HL-60/S4 treated with retinoic acid at 250 ng/mL for 4 days and 3 days (cell line): Measurements from ENCODE around the gene ANKRD27.

ENCODE experiments used
- in situ Hi-C: fragments of 300-500 bp; cut with MboI; formaldehyde crosslinking; loops from 2 replicates; pipeline ENCODE4 v1.7.0; 2022; ENCODE audit warnings: low sequenced_read_pairs

ANKRD27 gene

DNA sequence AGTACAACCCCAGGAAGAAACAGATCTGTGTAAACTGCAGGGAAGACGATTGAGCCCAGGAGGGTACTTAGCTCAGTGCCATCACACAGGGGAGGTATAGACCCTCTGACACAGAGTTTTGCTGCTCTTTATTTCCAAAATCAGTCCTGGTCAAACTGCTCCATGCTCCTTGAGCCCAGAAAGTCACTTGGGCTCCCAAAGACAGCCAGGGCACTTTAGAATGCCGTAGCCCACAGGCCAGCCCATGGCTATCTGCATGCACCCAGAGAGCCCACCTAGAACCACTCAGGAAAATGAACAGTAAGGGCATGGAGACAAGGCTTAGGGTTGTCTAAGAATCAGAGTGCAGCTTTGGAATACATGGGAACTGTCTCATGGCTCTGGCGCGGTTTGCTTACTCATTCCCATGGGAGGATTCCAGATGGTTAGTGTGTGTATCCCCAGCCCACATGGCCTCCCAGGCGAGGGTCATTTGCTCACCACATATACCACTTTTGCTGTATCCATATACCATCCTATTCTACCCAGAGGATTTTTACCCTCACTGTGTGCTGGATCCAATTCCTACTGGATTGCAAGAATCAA is 108.6 kb downstream of the ANKRD27 start:
- in situ Hi-C loops = no loop called here

DNA sequence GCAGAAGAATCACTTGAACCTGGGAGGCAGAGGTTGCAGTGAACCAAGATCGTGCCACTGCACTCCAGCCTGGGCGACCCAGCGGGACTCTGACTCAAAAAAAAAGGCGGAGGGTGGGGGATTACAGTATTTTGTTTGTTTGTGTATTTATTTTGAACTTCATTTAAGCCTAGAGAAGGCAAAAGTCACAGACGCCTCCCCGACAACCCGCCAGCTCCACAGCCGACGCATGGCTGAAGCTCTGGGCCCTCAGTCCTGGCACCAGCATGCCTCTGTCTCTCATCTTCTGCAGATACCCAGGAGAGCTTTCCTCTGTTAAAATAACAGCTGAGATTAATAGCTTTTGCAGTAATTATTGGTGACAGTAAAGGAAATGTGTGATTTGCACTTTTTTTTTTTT is 111.2 kb downstream of the ANKRD27 start:
- in situ Hi-C loops = no loop called here

DNA sequence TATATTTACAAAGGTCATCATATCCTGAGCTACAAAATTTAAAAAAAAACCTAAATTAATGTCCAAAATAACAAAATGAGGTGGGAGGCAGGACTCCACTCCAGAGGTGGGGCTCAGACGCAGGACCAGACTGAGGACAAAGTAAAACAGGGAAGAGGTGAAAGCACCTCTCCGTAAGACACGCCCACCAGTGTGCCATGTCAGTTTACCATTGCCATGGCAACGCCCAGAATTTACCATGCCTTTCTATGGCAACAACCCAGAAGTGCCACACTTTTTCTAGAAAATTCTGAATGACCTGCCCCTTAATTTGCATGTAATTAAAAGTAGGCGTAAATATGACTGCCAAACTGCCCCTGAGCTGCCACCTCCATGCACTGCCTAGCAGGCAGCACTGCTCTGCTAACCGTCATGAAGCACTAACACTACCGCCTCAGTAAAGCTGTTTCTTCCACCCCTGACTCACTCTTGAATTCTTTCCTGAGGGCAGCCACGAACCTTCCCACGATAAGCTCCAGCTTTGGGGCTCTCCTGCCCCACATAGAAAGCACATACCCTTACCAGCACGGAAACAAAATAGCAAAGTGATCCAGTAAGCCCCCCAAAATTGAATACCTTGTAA is 116.3 kb downstream of the ANKRD27 start:
- in situ Hi-C loops = no loop called here

DNA sequence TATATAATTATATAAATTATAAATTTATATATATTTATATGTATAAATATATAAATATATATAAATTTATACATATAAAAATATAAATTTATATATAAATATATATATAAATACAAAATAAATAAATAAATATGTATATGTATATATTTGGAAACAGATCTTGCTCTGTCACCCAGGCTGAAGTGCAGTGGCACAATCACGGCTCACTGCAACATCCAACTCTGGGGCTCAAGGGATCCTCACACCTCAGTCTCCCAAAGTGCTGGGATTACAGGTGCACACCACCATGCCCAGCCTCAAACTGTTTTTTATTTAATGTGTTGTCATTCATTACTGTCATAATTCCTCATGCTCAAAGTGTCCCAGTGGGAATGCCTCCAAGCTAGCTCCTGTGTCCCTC is 119.2 kb downstream of the ANKRD27 start:
- in situ Hi-C loops = no loop called here

DNA sequence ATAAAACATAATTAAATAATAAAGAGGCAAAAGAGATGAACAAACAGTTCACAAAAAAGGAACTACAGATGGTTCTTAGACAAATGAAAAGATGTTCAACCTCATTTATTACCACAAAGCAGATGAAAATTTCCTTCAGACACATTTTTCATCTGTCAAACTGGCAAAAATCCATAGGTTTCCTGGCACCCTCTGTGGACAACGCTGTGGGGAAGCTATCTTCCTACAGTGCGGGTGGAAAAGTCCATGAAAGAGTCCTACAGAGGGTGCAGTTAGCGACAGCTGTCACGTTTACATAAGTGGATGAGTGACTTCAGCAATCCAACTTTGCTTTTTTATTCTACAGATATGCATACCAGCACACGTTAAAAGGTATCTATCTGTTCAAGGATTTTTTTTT is 124.3 kb downstream of the ANKRD27 start:
- in situ Hi-C loops = no loop called here
